GM12878 (cell line): ENCODE data around the gene FBF1. TPM values are rescaled to one million over a fixed set of nuclear protein-coding genes. Genes with fewer than 3 reads are reported as not detected.

Experiments used
- ATAC-seq: fragments of 200-7000 bp; cut with Tn5 transposase; 3 replicates; pipeline ENCODE4 v1.9.1; 2020; ENCODE audit warnings: mild to moderate bottlenecking, moderate library complexity
- BruUV-seq: library from RNA; stranded (reverse); fragments of 400-500 nt; replicated peaks from 2 replicates; lab custom pipeline; 2021; lab: Mats Ljungman, UMichigan
- CTCF ChIA-PET: fragments of 300-600 bp; sonication (Branson Sonifier 250); formaldehyde crosslinking; extraction: SDS; loops from one replicate; lab custom pipeline; 2021; ENCODE audit warnings: inconsistent platforms; lab: Yijun Ruan, JAX
- POLR2A ChIA-PET: fragments of 350-600 bp; formaldehyde crosslinking; extraction: SDS; loops from one replicate; lab custom pipeline; 2021; ENCODE audit warnings: inconsistent platforms; lab: Charles Lee
- RAD21 ChIA-PET: fragments of 300-600 bp; sonication (Branson Sonifier 250); formaldehyde crosslinking; loops from one replicate; lab custom pipeline; 2023; ENCODE audit warnings: antibody characterized with exemption; ENCODE audit not compliant: unreplicated experiment; lab: Charles Lee
- SMC1A ChIA-PET: fragments of 300-600 bp; sonication (Branson Sonifier 250); formaldehyde crosslinking; loops from one replicate; lab custom pipeline; 2023; ENCODE audit not compliant: unreplicated experiment, uncharacterized antibody; lab: Charles Lee
- DNase-seq: peaks from one replicate; pipeline ENCODE4 v3.0.0-alpha.2; 2011; ENCODE audit warnings: low read depth, low spot score
- FAIRE-seq: peaks from 3 replicates; lab custom pipeline; 2011; peaks lifted over from hg19 to GRCh38; lab: Jason Lieb, UNC
- H2AFZ ChIP-seq: 2 replicates; pipeline ENCODE4 v1.6.0; 2011; ENCODE audit warnings: low read depth, low read length, control low read depth; ENCODE audit not compliant: control insufficient read depth
- H3K27ac ChIP-seq: 2 replicates; pipeline ENCODE4 v1.5.1; 2011; ENCODE audit warnings: control low read depth; ENCODE audit not compliant: control insufficient read depth, insufficient read depth
- H3K27me3 ChIP-seq, 2 experiments: replicated peaks in 1 of 2; 2 replicates each; pipeline versions ENCODE4 v1.6.0 to v1.6.1; 2011; ENCODE audit warnings: low read length in 1 of 2; ENCODE audit not compliant: control insufficient read depth in 2 of 2, insufficient read depth in 2 of 2
- H3K36me3 ChIP-seq, 2 experiments: 2 replicates each; pipeline ENCODE4 v1.5.1; 2011; ENCODE audit warnings: low read length in 1 of 2; ENCODE audit not compliant: control insufficient read depth in 2 of 2, insufficient read depth in 2 of 2
- H3K4me1 ChIP-seq: 2 replicates; pipeline ENCODE4 v1.6.1; 2011; ENCODE audit warnings: mild to moderate bottlenecking, low read length, moderate library complexity, mixed read lengths; ENCODE audit not compliant: control insufficient read depth, insufficient read depth
- H3K4me2 ChIP-seq: 2 replicates; pipeline ENCODE4 v1.6.0; 2011; ENCODE audit warnings: control low read depth; ENCODE audit not compliant: control insufficient read depth, insufficient read depth
- H3K4me3 ChIP-seq: fragments of 200-600 bp; sonication (generic); 2 replicates; pipeline ENCODE4 v1.5.1; 2016
- H3K79me2 ChIP-seq: 2 replicates; pipeline ENCODE4 v1.6.0; 2011; ENCODE audit warnings: low read length; ENCODE audit not compliant: control insufficient read depth, insufficient read depth
- H3K9ac ChIP-seq: 2 replicates; pipeline ENCODE4 v1.8.0; 2011; ENCODE audit warnings: low read length, control low read depth, mixed read lengths; ENCODE audit not compliant: control insufficient read depth, insufficient read depth
- H3K9me3 ChIP-seq: replicated peaks from 3 replicates; pipeline ENCODE4 v1.5.1; 2011; ENCODE audit warnings: mild to moderate bottlenecking, low read length; ENCODE audit not compliant: control insufficient read depth, insufficient read depth
- H4K20me1 ChIP-seq: 2 replicates; pipeline ENCODE4 v1.6.0; 2011; ENCODE audit not compliant: control insufficient read depth, insufficient read depth
- CBX5 ChIP-seq: sonication (generic); IDR thresholded peaks from 2 replicates; pipeline ENCODE4 v1.6.1; 2016; ENCODE audit warnings: low read depth, moderate library complexity, mild to moderate bottlenecking, inconsistent platforms
- E2F4 ChIP-seq: IDR thresholded peaks from 2 replicates; pipeline ENCODE4 v1.6.1; 2012; ENCODE audit warnings: low read depth, low read length, improper control_type of control experiment
- ESRRA ChIP-seq: IDR thresholded peaks from 2 replicates; pipeline ENCODE4 v1.6.1; 2012; ENCODE audit warnings: mild to moderate bottlenecking, low read length, improper control_type of control experiment
- IRF3 ChIP-seq: fragments of 450-650 bp; IDR thresholded peaks from 2 replicates; pipeline ENCODE4 v1.6.1; 2014; ENCODE audit warnings: mild to moderate bottlenecking
- MEF2B ChIP-seq: fragments of 450-650 bp; IDR thresholded peaks from 2 replicates; pipeline ENCODE4 v1.6.1; 2018; ENCODE audit warnings: mild to moderate bottlenecking, moderate library complexity; ENCODE audit not compliant: partially characterized antibody, poor library complexity, severe bottlenecking
- NFYA ChIP-seq: IDR thresholded peaks from 2 replicates; pipeline ENCODE4 v1.6.1; 2011; ENCODE audit warnings: low read depth, mild to moderate bottlenecking, low read length, improper control_type of control experiment, borderline replicate concordance
- NR2C2 ChIP-seq: IDR thresholded peaks from 2 replicates; pipeline ENCODE4 v1.6.1; 2011; ENCODE audit warnings: borderline replicate concordance, low read depth; ENCODE audit not compliant: control insufficient read depth, insufficient read length
- RAD51 ChIP-seq: fragments of 450-650 bp; IDR thresholded peaks from 2 replicates; pipeline ENCODE4 v1.6.1; 2016; ENCODE audit warnings: moderate library complexity, mild to moderate bottlenecking, inconsistent platforms
- SP1 ChIP-seq: IDR thresholded peaks from one replicate; pipeline ENCODE4 v1.6.1; 2011; ENCODE audit warnings: low read depth, low read length
- SUZ12 ChIP-seq: fragments of 200-600 bp; sonication (generic); IDR thresholded peaks from one replicate; pipeline ENCODE4 v1.6.1; 2018; ENCODE audit warnings: antibody characterized with exemption, mild to moderate bottlenecking; ENCODE audit not compliant: unreplicated experiment
- USF2 ChIP-seq: IDR thresholded peaks from 2 replicates; pipeline ENCODE4 v1.6.1; 2011; ENCODE audit warnings: low read depth, low read length, improper control_type of control experiment, borderline replicate concordance
- YBX1 ChIP-seq: fragments of 450-650 bp; IDR thresholded peaks from 2 replicates; pipeline ENCODE4 v1.6.1; 2016; ENCODE audit warnings: antibody characterized with exemption
- ZBTB40 ChIP-seq: fragments of 450-650 bp; IDR thresholded peaks from 2 replicates; pipeline ENCODE4 v1.6.1; 2016; ENCODE audit warnings: mild to moderate bottlenecking, moderate library complexity, borderline replicate concordance
- ZSCAN29 ChIP-seq: fragments of 450-650 bp; IDR thresholded peaks from 2 replicates; pipeline ENCODE4 v1.6.1; 2017; ENCODE audit warnings: mild to moderate bottlenecking, moderate library complexity
- WGBS: methylation state at CpG from one replicate; pipeline ENCODE4 v1.1.6; 2016; ENCODE audit warnings: low lambda C conversion rate; ENCODE audit not compliant: insufficient replicate concordance, insufficient coverage; ENCODE audit errors: missing lambda C conversion rate; 5-methylcytosine and 5-hydroxymethylcytosine counted together
- in situ Hi-C: fragments of 300-500 bp; cut with MboI; formaldehyde crosslinking; loops from 9 replicates; pipeline ENCODE4 v1.14.3; 2018; ENCODE audit warnings: mixed read lengths
- intact Hi-C: fragments of 100-400 bp; cut with micrococcal nuclease; formaldehyde crosslinking; loops from one replicate; pipeline ENCODE4 v1.14.2; 2022; ENCODE audit not compliant: unreplicated experiment
- polyA plus RNA-seq, 11 experiments: library from polyadenylated mRNA; depleted of rRNA in 4 of 11; unstranded in 6 of 11; stranded (reverse) in 5 of 11; fragments of >200 nt; fragmentation: Nextera tagmentation in 4 of 11; fragmentation: Illumina TruSeq in 1 of 11; extraction: Ambion mirVana in 4 of 11; extraction: Trizol in 1 of 11; gene quantifications; 1 replicate in 1 of 11; 2 replicates in 10 of 11; pipeline versions ENCODE4 v1.2.1 to v1.2.3, GENCODE V29; 2011 to 2016; ENCODE audit warnings: inconsistent platforms in 2 of 11, missing spikeins in 2 of 11, low read depth in 1 of 11
- total RNA-seq, 4 experiments: library from RNA; depleted of rRNA in 3 of 4; stranded (reverse); fragments of >200 nt in 3 of 4; fragmentation: Illumina TruSeq in 1 of 4; extraction: Trizol in 1 of 4; gene quantifications; 2 replicates each; pipeline versions ENCODE4 v1.2.1 to v1.2.3, GENCODE V29; 2013 to 2021

The FBF1 gene
- total and polyA plus RNA-seq, 10 of the 15 experiments (the other 5 are each of a cell fraction or from before 2014, with no cell fraction given), result 0.29 to 15.0 (median 7.0) TPM

GRCh38 chr17:75869282-75870141 is 71.3 kb downstream of the FBF1 start:
- Histone ChIP-seq H3K9ac (no peak overlapping the region), H3K9me3 (no peaks in the 10 kb centered on the region), H3K4me3 (no peak overlapping the region), H4K20me1 (no peaks in the 10 kb centered on the region), H3K4me2 (no peak overlapping the region), H3K4me1 (peaks cover 9% of the 10 kb centered on the region), H3K27ac (no peak overlapping the region), H3K79me2 (no peaks in the 10 kb centered on the region), H3K36me3 (no peaks in the 10 kb centered on the region), H2AFZ (no peak overlapping the region), H3K27me3 (no peaks in the 10 kb centered on the region)
- DNase-seq, result no peak
- RAD21 ChIA-PET, result no interaction called here
- in situ Hi-C loops, result no loop called here
- POLR2A ChIA-PET, result interaction anchor here (0.5 kb wide), 1 partner anchor 436 kb away, joined by 3 read pairs; no protein-coding TSS in a partner anchor
- SMC1A ChIA-PET, result no interaction called here
- no peak for FAIRE-seq
- no TSS peak for BruUV-seq
- intact Hi-C loops, result no loop called here
- 64% methylated on average over 23 of the region's 23 CpGs for WGBS
- CTCF ChIA-PET, result interaction anchor here (1.6 kb wide), 1 partner anchor 105 kb away, joined by 4 read pairs; the partner anchor contains the start of gene GALK1
- ATAC-seq, result no peak
- TF ChIP-seq YBX1 (no peak), IRF3 (no peak), SP1 (no peak), NR2C2 (no peak), E2F4 (no peak), SUZ12 (no peak), MEF2B (no peak), RAD51 (no peak), ZSCAN29 (no peak), CBX5 (no peak), NFYA (no peak), ZBTB40 (no peak), ESRRA (no peak), USF2 (no peak)
